DND-41 (cell line): ENCODE results near the gene ARHGEF7.

ENCODE experiments used
- ATAC-seq: fragments of 200-7000 bp; cut with Tn5 transposase; 3 replicates; pipeline ENCODE4 v1.9.1; 2021; ENCODE audit warnings: low read depth; ENCODE audit not compliant: insufficient read depth
- DNase-seq: peaks from one replicate; pipeline ENCODE4 v3.0.0-alpha.2; 2020
- H2AFZ ChIP-seq: 2 replicates; pipeline ENCODE4 v1.6.0; 2012; ENCODE audit warnings: low read depth, low read length
- H3K27ac ChIP-seq: 2 replicates; pipeline ENCODE4 v1.5.1; 2012; ENCODE audit warnings: low read length, inconsistent platforms
- H3K27me3 ChIP-seq: fragments of 200-600 bp; sonication (generic); 2 replicates; pipeline ENCODE4 v1.6.0; 2012; ENCODE audit warnings: low read length, mild to moderate bottlenecking, inconsistent platforms; ENCODE audit not compliant: insufficient read depth, poor library complexity
- H3K36me3 ChIP-seq: 2 replicates; pipeline ENCODE4 v1.5.1; 2012; ENCODE audit warnings: low read length, inconsistent platforms; ENCODE audit not compliant: insufficient read depth
- H3K4me1 ChIP-seq: 2 replicates; pipeline ENCODE4 v1.5.1; 2012; ENCODE audit warnings: mild to moderate bottlenecking, low read length; ENCODE audit not compliant: insufficient read depth
- H3K4me2 ChIP-seq: 2 replicates; pipeline ENCODE4 v1.6.0; 2012; ENCODE audit warnings: mild to moderate bottlenecking, moderate library complexity, low read length, inconsistent platforms; ENCODE audit not compliant: insufficient read depth
- H3K4me3 ChIP-seq, 2 experiments: fragments of 200-600 bp in 1 of 2; shearing (Covaris generic) in 1 of 2; 2 replicates each; pipeline ENCODE4 v1.5.1; 2012 to 2016; ENCODE audit warnings: inconsistent platforms in 2 of 2, low read length in 2 of 2, mild to moderate bottlenecking in 2 of 2, low read depth in 1 of 2, moderate library complexity in 1 of 2
- H3K79me2 ChIP-seq: 2 replicates; pipeline ENCODE4 v1.6.0; 2012; ENCODE audit warnings: low read length, inconsistent platforms; ENCODE audit not compliant: insufficient read depth
- H3K9ac ChIP-seq: 2 replicates; pipeline ENCODE4 v1.6.0; 2012; ENCODE audit warnings: low read depth, mild to moderate bottlenecking, inconsistent platforms, low read length, moderate library complexity
- H3K9me3 ChIP-seq: 2 replicates; pipeline ENCODE4 v1.5.1; 2012; ENCODE audit warnings: low read length, moderate library complexity, mild to moderate bottlenecking, inconsistent platforms; ENCODE audit not compliant: insufficient read depth, severe bottlenecking
- H4K20me1 ChIP-seq: 2 replicates; pipeline ENCODE4 v1.6.0; 2012; ENCODE audit warnings: low read length; ENCODE audit not compliant: insufficient read depth
- CTCF ChIP-seq: IDR thresholded peaks from 2 replicates; pipeline ENCODE4 v1.5.1; 2012; ENCODE audit warnings: borderline replicate concordance, low read length, moderate library complexity, mild to moderate bottlenecking; ENCODE audit not compliant: poor library complexity, severe bottlenecking; ENCODE audit errors: extremely low read depth
- EZH2 ChIP-seq: IDR thresholded peaks from 3 replicates; pipeline ENCODE4 v1.6.1; 2012; ENCODE audit warnings: borderline replicate concordance, low read depth, mild to moderate bottlenecking, moderate library complexity, low read length, inconsistent platforms; ENCODE audit not compliant: severe bottlenecking

The ARHGEF7 gene

GRCh38 chr13:111319521-111319920 lies 204.4 kb downstream of the ARHGEF7 start:
- H3K4me2 ChIP-seq = no peak overlapping the region
- TF ChIP-seq EZH2 (no peak), CTCF (no peak)
- H2AFZ ChIP-seq = no peak overlapping the region
- H3K79me2 ChIP-seq = no peaks in the 10 kb centered on the region
- H3K27me3 ChIP-seq = no peaks in the 10 kb centered on the region
- no peak overlapping the region for H3K4me3 ChIP-seq
- ATAC-seq (no peak), DNase-seq (no peak)
- peaks cover 16% of the 10 kb centered on the region for H3K36me3 ChIP-seq
- peaks cover 15% of the 10 kb centered on the region for H4K20me1 ChIP-seq
- no peaks in the 10 kb centered on the region for H3K9me3 ChIP-seq
- no peak overlapping the region for H3K27ac ChIP-seq
- no peak overlapping the region for H3K9ac ChIP-seq
- peaks cover 23% of the 10 kb centered on the region for H3K4me1 ChIP-seq

- Histone ChIP-seq H3K9me3 (no peaks in the 10 kb centered on the region), H3K27ac (no peak within 1 kb of the TSS), H3K4me3 (no peak within 1 kb of the TSS), H3K36me3 (peaks cover 16% of the 10 kb centered on the region), H3K27me3 (no peaks in the 10 kb centered on the region), H4K20me1 (peaks cover 14% of the 10 kb centered on the region), H3K79me2 (no peaks in the 10 kb centered on the region), H3K4me2 (no peak within 1 kb of the TSS), H3K9ac (no peak within 1 kb of the TSS), H3K4me1 (peaks cover 30% of the 10 kb centered on the region), H2AFZ (no peak within 1 kb of the TSS)
- TF ChIP-seq EZH2 (no peak), CTCF (no peak)
- ATAC-seq (no peak), DNase-seq (no peak)
These were observed 205.1 kb downstream of the ARHGEF7 start, which contains the start of gene TEX29 for GRCh38 chr13:111319998-111320911. TEX29 (plus strand) TSS chr13:111320642; CDS start chr13:111320891, 249 bp downstream.

- Histone ChIP-seq H2AFZ (no peak overlapping the region), H3K4me1 (peaks cover 33% of the 10 kb centered on the region), H3K9me3 (no peaks in the 10 kb centered on the region), H3K27me3 (no peaks in the 10 kb centered on the region), H3K36me3 (0 out of 2 replicates have a peak, but pooled peaks cover 4% of the 10 kb centered on the region), H3K79me2 (no peaks in the 10 kb centered on the region), H3K4me3 (peak overlapping the region in 1 of 2 experiments; percentile 50; a peak in 1 of 4 replicates), H3K9ac (no peak overlapping the region), H3K27ac (no peak overlapping the region; the same call in 1 of the 2 replicates), H3K4me2 (peak overlapping the region; percentile 57; the same call in 1 of the 2 replicates), H4K20me1 (0 out of 2 replicates have a peak, but pooled peaks cover 7% of the 10 kb centered on the region)
- no peak for ATAC-seq
- no peak for TF ChIP-seq CTCF
- TF ChIP-seq EZH2 = no peak
- no peak for DNase-seq
These were observed 207.1 kb downstream of the ARHGEF7 start for GRCh38 chr13:111322001-111322915.
